Endometrial microvascular endothelial cells (primary cell): ENCODE measurements around the gene CARS1. TPM values are rescaled to one million over a fixed set of nuclear protein-coding genes. Genes with fewer than 3 reads are reported as not detected.

Experiments used
- in situ Hi-C: cut with HindIII; loops from 2 replicates; pipeline ENCODE4 v1.10.0; 2017; ENCODE audit warnings: low sequenced_read_pairs, low pct_unique_long_range_greater_than_20kb; ENCODE audit errors: inconsistent ontology term
- total RNA-seq: library from RNA; depleted of rRNA; stranded (reverse); fragments of >200 nt; gene quantifications from one replicate; pipeline ENCODE4 v1.2.3, GENCODE V29; 2015; ENCODE audit errors: inconsistent ontology term

The CARS1 gene
- total RNA-seq, 1 donor from 2014 or later: 47.0 TPM

- in situ Hi-C loops: no loop called here
These were observed 40.4 kb downstream of the CARS1 start for GRCh38 chr11:3016861-3017260.

- in situ Hi-C loops: no loop called here
These were observed 41.4 kb downstream of the CARS1 start for GRCh38 chr11:3015796-3016195.

- in situ Hi-C loops: no loop called here
These were observed 42.3 kb downstream of the CARS1 start for GRCh38 chr11:3014943-3015342.

- in situ Hi-C loops: no loop called here
These were observed 42.9 kb downstream of the CARS1 start for GRCh38 chr11:3014057-3014938.

- in situ Hi-C loops: no loop called here
These were observed 45.0 kb downstream of the CARS1 start for GRCh38 chr11:3011891-3012885.

- in situ Hi-C loops: no loop called here
These were observed 46.5 kb downstream of the CARS1 start for GRCh38 chr11:3010521-3011275.

- in situ Hi-C loops: no loop called here
These were observed 47.2 kb downstream of the CARS1 start for GRCh38 chr11:3010004-3010403.

- in situ Hi-C loops: no loop called here
These were observed 47.7 kb downstream of the CARS1 start for GRCh38 chr11:3009481-3009880.

GRCh38 chr11:3008746-3009336 is 48.4 kb downstream of the CARS1 start:
- in situ Hi-C loops: no loop called here

GRCh38 chr11:3007404-3008010 is 49.7 kb downstream of the CARS1 start:
- in situ Hi-C loops: no loop called here

GRCh38 chr11:3006505-3007260 is 50.5 kb downstream of the CARS1 start:
- in situ Hi-C loops: no loop called here

- in situ Hi-C loops: no loop called here
These were observed 52.7 kb downstream of the CARS1 start for GRCh38 chr11:3004481-3004880.

GRCh38 chr11:3003396-3004231 is 53.6 kb downstream of the CARS1 start:
- in situ Hi-C loops: no loop called here

GRCh38 chr11:3002871-3003270 is 54.4 kb downstream of the CARS1 start:
- in situ Hi-C loops: no loop called here

GRCh38 chr11:3002351-3002861 is 54.8 kb downstream of the CARS1 start:
- in situ Hi-C loops: no loop called here

GRCh38 chr11:3001496-3001895 is 55.7 kb downstream of the CARS1 start:
- in situ Hi-C loops: no loop called here
